Right lobe of liver (tissue), 6 donors: Measurements from ENCODE around the gene KIAA1549. TPM values are rescaled to one million over a fixed set of nuclear protein-coding genes. Genes with fewer than 3 reads are reported as not detected.

ENCODE experiments used
- ATAC-seq, 4 donors: fragments of 200-7000 bp; cut with Tn5 transposase; one replicate each; pipeline ENCODE4 v1.9.1; 2020; ENCODE audit warnings: mild to moderate bottlenecking in 4 of 4, moderate library complexity in 4 of 4
- DNase-seq, 3 donors: peaks; one replicate each; pipeline ENCODE4 v3.0.0-alpha.2; 2020
- H3K27ac ChIP-seq, 3 donors: fragments of 200-600 bp; one replicate each; pipeline ENCODE4 v1.8.0; 2022
- H3K27me3 ChIP-seq, 2 donors: fragments of 200-600 bp; one replicate each; pipeline ENCODE4 v1.8.0; 2022
- H3K36me3 ChIP-seq, 4 donors: fragments of 200-600 bp; sonication (generic) in 1 of 4; one replicate each; pipeline versions ENCODE4 v1.5.1 to v1.8.0; 2017 to 2022; ENCODE audit warnings: control low read depth in 1 of 4
- H3K4me1 ChIP-seq, 4 donors: fragments of 200-600 bp; sonication (generic) in 1 of 4; one replicate each; pipeline versions ENCODE4 v1.5.1 to v1.8.0; 2017 to 2022; ENCODE audit warnings: control low read depth in 1 of 4
- H3K4me3 ChIP-seq, 3 donors: fragments of 200-600 bp; one replicate each; pipeline ENCODE4 v1.8.0; 2022
- H3K9me3 ChIP-seq, 4 donors: fragments of 200-600 bp; sonication (generic) in 1 of 4; one replicate each; pipeline versions ENCODE4 v1.5.1 to v1.8.0; 2017 to 2022; ENCODE audit warnings: control low read depth in 1 of 4
- CTCF ChIP-seq, 4 donors: fragments of 200-600 bp in 3 of 4; fragments of 450-650 bp in 1 of 4; IDR thresholded peaks; one replicate each; pipeline versions ENCODE4 v1.5.1 to v1.8.0; 2016 to 2022; ENCODE audit warnings: antibody characterized with exemption in 4 of 4, mild to moderate bottlenecking in 2 of 4
- POLR2A ChIP-seq: fragments of 450-650 bp; IDR thresholded peaks from one replicate; pipeline ENCODE4 v1.6.1; 2017; ENCODE audit warnings: antibody characterized with exemption, mild to moderate bottlenecking
- WGBS: methylation state at CpG from one replicate; pipeline ENCODE4 v1.1.6; 2018; ENCODE audit warnings: low coverage, low lambda C conversion rate; ENCODE audit not compliant: insufficient coverage; ENCODE audit errors: missing lambda C conversion rate; 5-methylcytosine and 5-hydroxymethylcytosine counted together
- intact Hi-C, 2 donors: fragments of 100-400 bp; cut with DNase I; formaldehyde crosslinking; loops; one replicate each; pipeline versions ENCODE4 v1.11.2 to v1.14.1; 2022
- total RNA-seq, 6 experiments: library from RNA; depleted of rRNA in 2 of 6; stranded (reverse); fragments of >200 nt in 2 of 6; fragmentation: NEBNext Ultra II Directional in 3 of 6; extraction: Animal tissue kit (Norgen Biotek cat#: 25700) in 3 of 6; gene quantifications; one replicate each; pipeline versions ENCODE4 v1.1.0 to v1.2.4, GENCODE V29; 2016 to 2023
- donor health status: DM: no; HTN: yes; CAD: no.
- donor health status: DM: no; HTN: no; CAD: no.
- donor health status: DM: no; HTN: no; CAD: no.
- donor health status: DM: no; HTN: yes; CAD: no.
- donor health status: DM: no; HTN: yes; CAD: no.

Gene KIAA1549
- total RNA-seq, 6 experiments from 2014 or later: 0.56 to 1.9 (median 0.68) TPM

GRCh38 chr7:138932427-138932826 lies 48.8 kb downstream of the KIAA1549 start:
- DNase-seq (no peak), ATAC-seq (no peak)
- no peaks in the 10 kb centered on the region for H3K27me3 ChIP-seq
- no peaks in the 10 kb centered on the region for H3K36me3 ChIP-seq
- no peak for TF ChIP-seq CTCF (IDR thresholded peaks at IDR 0.05)
- TF ChIP-seq POLR2A: no peak
- H3K27ac ChIP-seq: no peak overlapping the region
- no peak overlapping the region for H3K4me3 ChIP-seq
- WGBS: 87% methylated on average over 5 of the region's 5 CpGs
- intact Hi-C loops: no loop called here
- no peaks in the 10 kb centered on the region for H3K4me1 ChIP-seq
- no peaks in the 10 kb centered on the region for H3K9me3 ChIP-seq

GRCh38 chr7:138929969-138930368 lies 51.2 kb downstream of the KIAA1549 start:
- intact Hi-C loops: no loop called here
- no peaks in the 10 kb centered on the region for H3K9me3 ChIP-seq
- no peak overlapping the region for H3K27ac ChIP-seq
- DNase-seq: no peak
- no peaks in the 10 kb centered on the region for H3K4me1 ChIP-seq
- H3K36me3 ChIP-seq: no peaks in the 10 kb centered on the region
- TF ChIP-seq CTCF (IDR thresholded peaks at IDR 0.05) (no peak), POLR2A (no peak)
- WGBS: 80% methylated on average over 1 of the region's 1 CpG
- H3K4me3 ChIP-seq: no peak overlapping the region
- H3K27me3 ChIP-seq: no peaks in the 10 kb centered on the region
- no peak for ATAC-seq

GRCh38 chr7:138926241-138926612 lies 55.0 kb downstream of the KIAA1549 start:
- no peak for ATAC-seq
- WGBS: 71% methylated on average over 7 of the region's 8 CpGs
- Histone ChIP-seq H3K27ac (no peak overlapping the region), H3K27me3 (no peaks in the 10 kb centered on the region), H3K9me3 (no peaks in the 10 kb centered on the region), H3K36me3 (no peaks in the 10 kb centered on the region), H3K4me1 (no peaks in the 10 kb centered on the region), H3K4me3 (no peak overlapping the region)
- DNase-seq: no peak
- no peak for TF ChIP-seq CTCF (IDR thresholded peaks at IDR 0.05)
- no peak for TF ChIP-seq POLR2A
- intact Hi-C loops: no loop called here

- ATAC-seq (no peak), DNase-seq (no peak)
- Histone ChIP-seq H3K27me3 (no peaks in the 10 kb centered on the region), H3K36me3 (no peaks in the 10 kb centered on the region), H3K9me3 (no peaks in the 10 kb centered on the region), H3K4me1 (no peaks in the 10 kb centered on the region), H3K4me3 (no peak overlapping the region), H3K27ac (no peak overlapping the region)
- TF ChIP-seq CTCF (IDR thresholded peaks at IDR 0.05) (no peak), POLR2A (no peak)
- intact Hi-C loops: no loop called here
- WGBS: 74% methylated on average over 6 of the region's 17 CpGs
Measured at GRCh38 chr7:138924501-138925225, 56.5 kb downstream of the KIAA1549 start.

GRCh38 chr7:138921277-138921676 lies 59.9 kb downstream of the KIAA1549 start:
- Histone ChIP-seq H3K4me3 (no peak overlapping the region), H3K36me3 (no peaks in the 10 kb centered on the region), H3K27me3 (no peaks in the 10 kb centered on the region), H3K4me1 (no peaks in the 10 kb centered on the region), H3K27ac (no peak overlapping the region), H3K9me3 (no peaks in the 10 kb centered on the region)
- WGBS: 95% methylated on average over 9 of the region's 11 CpGs
- DNase-seq: no peak
- intact Hi-C loops: no loop called here
- no peak for TF ChIP-seq POLR2A
- no peak for TF ChIP-seq CTCF (IDR thresholded peaks at IDR 0.05)
- no peak for ATAC-seq
